ENCODE results near the gene FAM168A. TPM values are rescaled to one million over a fixed set of nuclear protein-coding genes. Genes with fewer than 3 reads are reported as not detected.

Gene FAM168A
- total RNA-seq, 4 donors from 2014 or later, result 17.7 to 40.1 (median 22.2) TPM

- no peaks in the 10 kb centered on the region for H3K9me3 ChIP-seq
- TF ChIP-seq EP300 (IDR thresholded peaks at IDR 0.05), result no peak
- TF ChIP-seq POLR2A (IDR thresholded peaks at IDR 0.05), result no peak
- no peak for TF ChIP-seq CTCF (IDR thresholded peaks at IDR 0.05)
- no peak for TF ChIP-seq POLR2AphosphoS5 (IDR thresholded peaks at IDR 0.05)
- H3K27ac ChIP-seq, result no peak overlapping the region
- no peaks in the 10 kb centered on the region for H3K27me3 ChIP-seq
- no peaks in the 10 kb centered on the region for H3K36me3 ChIP-seq
- H3K4me3 ChIP-seq, result no peak overlapping the region
- no peak for DNase-seq (ENCODE audit: low spot score in 2 of 2)
- no peaks in the 10 kb centered on the region for H3K4me1 ChIP-seq
Measured at GRCh38 chr11:73566422-73566821, 31.5 kb downstream of the FAM168A start.

GRCh38 chr11:73565804-73566203 lies 32.1 kb downstream of the FAM168A start:
- Histone ChIP-seq H3K9me3 (no peaks in the 10 kb centered on the region), H3K36me3 (no peaks in the 10 kb centered on the region), H3K4me3 (no peak overlapping the region), H3K4me1 (no peaks in the 10 kb centered on the region), H3K27me3 (no peaks in the 10 kb centered on the region), H3K27ac (no peak overlapping the region)
- 93% methylated on average over 1 of the region's 1 CpG for WGBS
- no peak for TF ChIP-seq POLR2AphosphoS5 (IDR thresholded peaks at IDR 0.05)
- TF ChIP-seq CTCF (IDR thresholded peaks at IDR 0.05), result no peak
- TF ChIP-seq EP300 (IDR thresholded peaks at IDR 0.05), result no peak
- no peak for TF ChIP-seq POLR2A (IDR thresholded peaks at IDR 0.05)
- DNase-seq (ENCODE audit: low spot score in 2 of 2), result no peak

GRCh38 chr11:73564903-73565302 lies 33.0 kb downstream of the FAM168A start:
- no peak for TF ChIP-seq CTCF (IDR thresholded peaks at IDR 0.05)
- no peak for TF ChIP-seq POLR2A (IDR thresholded peaks at IDR 0.05)
- no peak for TF ChIP-seq POLR2AphosphoS5 (IDR thresholded peaks at IDR 0.05)
- TF ChIP-seq EP300 (IDR thresholded peaks at IDR 0.05), result no peak
- no peak for DNase-seq (ENCODE audit: low spot score in 2 of 2)
- Histone ChIP-seq H3K4me3 (no peak overlapping the region), H3K27me3 (no peaks in the 10 kb centered on the region), H3K4me1 (no peaks in the 10 kb centered on the region), H3K9me3 (no peaks in the 10 kb centered on the region), H3K27ac (no peak overlapping the region), H3K36me3 (no peaks in the 10 kb centered on the region)
- WGBS, result 90% methylated on average over 2 of the region's 2 CpGs

- TF ChIP-seq POLR2AphosphoS5 (IDR thresholded peaks at IDR 0.05) (no peak), CTCF (IDR thresholded peaks at IDR 0.05) (no peak), POLR2A (IDR thresholded peaks at IDR 0.05) (no peak), EP300 (IDR thresholded peaks at IDR 0.05) (no peak)
- H3K36me3 ChIP-seq, result no peaks in the 10 kb centered on the region
- WGBS, result 95% methylated on average over 2 of the region's 2 CpGs
- no peak overlapping the region for H3K4me3 ChIP-seq
- no peaks in the 10 kb centered on the region for H3K27me3 ChIP-seq
- no peaks in the 10 kb centered on the region for H3K4me1 ChIP-seq
- H3K27ac ChIP-seq, result no peak overlapping the region
- no peak for DNase-seq (ENCODE audit: low spot score in 2 of 2)
- no peaks in the 10 kb centered on the region for H3K9me3 ChIP-seq
Measured at GRCh38 chr11:73563539-73564200, 34.2 kb downstream of the FAM168A start.

- Histone ChIP-seq H3K4me3 (no peak overlapping the region), H3K27me3 (no peaks in the 10 kb centered on the region), H3K4me1 (no peaks in the 10 kb centered on the region), H3K9me3 (no peaks in the 10 kb centered on the region), H3K27ac (no peak overlapping the region), H3K36me3 (no peaks in the 10 kb centered on the region)
- DNase-seq (ENCODE audit: low spot score in 2 of 2), result no peak
- TF ChIP-seq POLR2AphosphoS5 (IDR thresholded peaks at IDR 0.05) (no peak), EP300 (IDR thresholded peaks at IDR 0.05) (no peak), CTCF (IDR thresholded peaks at IDR 0.05) (no peak)
Measured at GRCh38 chr11:73559743-73560142, 38.2 kb downstream of the FAM168A start.
